GM19395 (cell line): ENCODE measurements around the gene TEX29.

Experiments used
- ATAC-seq: cut with Tn5 transposase; IDR thresholded peaks from one replicate; pipeline ENCODE4 v1.9.1; 2021; ENCODE audit warnings: mild to moderate bottlenecking, moderate library complexity; ENCODE audit not compliant: unreplicated experiment

TEX29 gene

DNA sequence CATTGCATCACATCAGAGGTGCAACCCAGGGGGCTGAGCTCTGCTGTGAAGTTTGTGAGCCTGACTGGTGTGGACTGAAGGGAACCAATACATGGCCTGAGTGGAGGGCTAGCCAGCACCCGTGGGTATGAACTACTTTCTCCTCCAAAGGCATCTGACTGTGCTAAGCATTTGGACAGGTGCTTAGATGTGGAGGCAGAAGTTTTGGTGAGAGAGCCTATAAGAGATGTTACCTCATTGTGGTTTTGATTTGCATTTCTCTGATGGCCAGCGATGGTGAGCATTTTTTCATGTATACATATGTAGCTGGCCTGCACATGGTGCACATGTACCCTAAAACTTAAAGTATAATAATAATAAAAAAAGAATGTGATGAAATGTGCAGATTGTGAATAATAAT, 46.9 kb downstream of the TEX29 start:
- ATAC-seq, result no peak

DNA sequence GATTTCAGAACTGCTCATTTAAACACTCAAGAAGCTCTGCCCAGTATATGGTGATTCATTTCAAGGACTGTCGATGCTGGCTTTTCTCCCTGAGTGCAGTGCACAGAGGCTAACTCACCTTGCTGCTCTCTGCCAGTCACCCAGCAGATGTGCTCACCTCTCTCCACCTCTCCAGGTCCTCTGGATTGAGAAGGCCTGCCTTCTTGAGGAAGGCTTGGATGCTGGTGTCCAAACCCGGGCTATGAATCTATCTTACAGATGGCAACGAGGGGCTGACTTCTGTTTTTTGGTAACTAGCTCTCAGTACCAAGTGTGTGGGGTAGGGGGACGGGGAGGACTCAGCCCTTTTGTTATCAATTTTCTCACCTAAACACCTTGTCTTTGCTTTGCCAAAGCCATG, 47.6 kb downstream of the TEX29 start:
- ATAC-seq, result no peak

GRCh38 chr13:111370147-111370546, 49.7 kb downstream of the TEX29 start:
- no peak for ATAC-seq

DNA sequence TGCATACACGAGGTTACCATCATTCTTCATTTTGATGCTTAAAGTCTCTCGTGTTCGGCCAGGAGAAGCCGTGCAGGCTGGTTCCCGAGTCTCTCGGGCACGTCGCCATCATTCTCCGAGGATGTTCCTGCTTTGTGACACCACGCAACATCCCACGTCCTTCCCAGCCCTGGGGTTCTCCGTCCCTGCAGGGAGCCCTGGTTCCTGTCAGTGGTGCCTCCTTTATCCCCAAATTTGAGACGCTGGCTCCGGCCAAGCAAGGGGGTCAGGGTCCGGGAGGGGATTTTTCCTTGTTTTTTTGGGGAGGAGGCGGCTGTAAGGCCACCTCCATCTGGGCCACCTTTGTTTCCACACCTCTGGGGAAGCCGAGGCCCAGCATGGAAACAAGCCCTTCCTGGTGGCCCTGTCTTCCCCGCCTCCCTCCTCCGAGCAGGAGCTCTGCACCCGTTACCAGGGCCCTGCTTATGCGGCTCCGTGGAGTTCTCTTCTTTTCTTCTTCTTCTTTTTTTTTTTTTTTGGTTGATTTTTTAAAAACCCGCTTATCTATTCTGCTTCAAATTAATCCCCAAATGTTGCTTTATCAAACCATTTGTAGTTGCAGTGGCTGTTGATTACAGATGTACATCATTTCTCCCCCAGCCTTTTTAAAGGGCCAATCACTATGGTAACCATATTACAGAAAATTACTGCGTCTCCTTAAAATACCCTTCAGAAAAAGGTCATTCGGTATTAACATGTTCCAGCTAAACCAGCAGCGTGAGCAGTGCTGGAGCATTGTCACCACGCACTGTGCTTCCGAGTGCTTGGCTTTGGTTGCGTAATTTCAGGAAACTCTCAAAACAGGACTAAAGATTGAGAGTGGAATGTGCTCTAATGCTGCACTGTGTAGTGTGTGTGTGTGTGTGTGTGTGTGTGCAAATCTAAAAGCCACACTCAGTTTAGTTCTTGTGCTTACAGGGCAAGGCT, 50.4 kb downstream of the TEX29 start:
- no peak for ATAC-seq

DNA sequence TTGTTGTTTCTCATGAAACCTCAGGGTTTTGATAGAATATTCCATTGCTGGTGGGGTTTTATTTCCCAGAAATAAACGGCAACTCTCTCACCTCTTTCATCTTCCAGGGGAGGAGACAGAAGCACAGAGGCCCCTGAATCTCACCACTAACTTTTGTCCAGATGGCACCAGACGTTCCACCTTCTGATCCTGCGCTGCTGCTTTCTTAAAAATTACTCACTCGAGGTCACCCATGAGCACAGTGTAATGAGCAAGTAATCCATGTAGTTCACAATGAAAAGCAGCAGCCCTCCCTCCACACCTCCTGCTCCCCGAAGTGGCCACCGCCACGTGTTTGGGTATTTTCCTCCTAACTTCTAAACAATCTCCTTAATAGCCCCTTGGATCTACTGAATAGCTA, 51.3 kb downstream of the TEX29 start:
- no peak for ATAC-seq

GRCh38 chr13:111372651-111373425, 52.4 kb downstream of the TEX29 start:
- no peak for ATAC-seq

GRCh38 chr13:111373486-111373885, 53.0 kb downstream of the TEX29 start:
- ATAC-seq, result no peak

- no peak for ATAC-seq
These were observed 60.0 kb downstream of the TEX29 start for GRCh38 chr13:111380431-111380830.

GRCh38 chr13:111382411-111382810, 62.0 kb downstream of the TEX29 start:
- ATAC-seq, result no peak

GRCh38 chr13:111382877-111383276, 62.4 kb downstream of the TEX29 start:
- no peak for ATAC-seq

DNA sequence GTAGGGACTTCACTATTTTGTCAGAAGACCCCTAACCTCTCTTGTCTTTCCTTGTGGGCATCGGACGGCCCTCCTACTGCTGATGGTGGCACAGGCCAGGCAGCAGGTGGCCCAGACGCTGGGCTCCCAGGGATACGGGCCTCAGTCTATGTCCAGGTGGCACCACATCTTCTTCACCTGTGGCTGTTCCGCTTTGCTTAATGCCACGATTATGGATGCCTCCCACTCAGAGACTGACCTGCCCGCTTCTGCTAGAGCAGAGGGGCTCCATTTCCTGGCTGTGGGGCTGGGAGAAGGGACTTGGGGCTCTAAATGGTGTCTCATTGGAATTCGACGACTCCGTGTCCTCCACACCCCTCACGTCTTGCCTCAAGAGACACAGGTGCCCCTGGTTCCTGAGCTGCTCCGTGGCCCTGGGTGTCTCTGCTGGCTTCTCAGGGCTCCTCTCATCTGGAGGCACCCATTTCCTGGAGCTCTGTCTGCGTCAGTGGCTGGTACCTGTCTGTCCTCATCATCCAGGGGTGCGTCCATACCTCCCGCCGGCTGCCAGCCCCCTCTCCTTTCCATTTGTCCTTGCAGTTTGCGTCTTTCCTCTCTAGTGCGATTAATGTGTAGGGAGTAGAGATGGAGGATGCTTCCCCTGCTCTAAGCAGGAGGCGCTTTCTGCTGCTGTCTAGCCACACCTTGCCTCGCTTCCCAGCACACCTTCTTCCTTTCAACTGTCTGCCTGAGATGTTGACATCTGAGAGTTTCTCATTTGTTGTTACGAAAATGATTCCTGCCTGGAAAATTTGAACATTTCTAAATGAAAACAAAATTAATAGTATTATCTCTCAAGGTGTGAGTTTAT, 63.4 kb downstream of the TEX29 start:
- no peak for ATAC-seq

GRCh38 chr13:111384441-111385182, 64.2 kb downstream of the TEX29 start:
- no peak for ATAC-seq

DNA sequence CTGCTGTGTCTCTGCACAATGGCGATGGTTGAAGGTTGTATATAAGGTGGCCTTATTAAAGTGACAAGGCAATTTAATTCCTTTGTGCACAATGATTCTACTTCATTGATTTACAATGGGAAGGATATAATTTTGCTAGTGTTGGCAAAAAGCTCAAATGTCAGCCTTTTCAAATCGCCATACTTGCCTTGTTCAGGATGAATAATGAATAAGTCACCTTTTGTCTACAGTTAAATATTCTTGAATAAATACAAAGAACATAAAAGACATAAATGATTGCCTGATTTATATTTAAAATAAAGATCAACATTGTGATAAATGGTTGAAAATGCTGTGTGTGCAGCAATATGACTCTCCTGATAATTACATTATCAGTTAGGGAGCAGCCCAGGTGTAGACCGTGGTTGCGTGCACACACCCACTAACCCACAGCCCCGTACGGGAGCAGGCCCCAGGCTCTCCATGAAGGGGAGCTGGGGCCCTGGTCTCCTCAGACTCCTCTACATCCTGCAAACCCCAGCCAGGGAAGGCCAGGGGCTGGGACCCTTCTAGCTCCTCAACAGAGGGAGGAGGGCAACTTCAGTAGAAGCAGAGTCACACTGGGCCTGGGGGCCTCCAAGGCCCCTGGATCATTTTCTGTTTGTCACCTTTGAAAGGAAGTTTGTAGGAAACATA, 64.9 kb downstream of the TEX29 start:
- no peak for ATAC-seq

DNA sequence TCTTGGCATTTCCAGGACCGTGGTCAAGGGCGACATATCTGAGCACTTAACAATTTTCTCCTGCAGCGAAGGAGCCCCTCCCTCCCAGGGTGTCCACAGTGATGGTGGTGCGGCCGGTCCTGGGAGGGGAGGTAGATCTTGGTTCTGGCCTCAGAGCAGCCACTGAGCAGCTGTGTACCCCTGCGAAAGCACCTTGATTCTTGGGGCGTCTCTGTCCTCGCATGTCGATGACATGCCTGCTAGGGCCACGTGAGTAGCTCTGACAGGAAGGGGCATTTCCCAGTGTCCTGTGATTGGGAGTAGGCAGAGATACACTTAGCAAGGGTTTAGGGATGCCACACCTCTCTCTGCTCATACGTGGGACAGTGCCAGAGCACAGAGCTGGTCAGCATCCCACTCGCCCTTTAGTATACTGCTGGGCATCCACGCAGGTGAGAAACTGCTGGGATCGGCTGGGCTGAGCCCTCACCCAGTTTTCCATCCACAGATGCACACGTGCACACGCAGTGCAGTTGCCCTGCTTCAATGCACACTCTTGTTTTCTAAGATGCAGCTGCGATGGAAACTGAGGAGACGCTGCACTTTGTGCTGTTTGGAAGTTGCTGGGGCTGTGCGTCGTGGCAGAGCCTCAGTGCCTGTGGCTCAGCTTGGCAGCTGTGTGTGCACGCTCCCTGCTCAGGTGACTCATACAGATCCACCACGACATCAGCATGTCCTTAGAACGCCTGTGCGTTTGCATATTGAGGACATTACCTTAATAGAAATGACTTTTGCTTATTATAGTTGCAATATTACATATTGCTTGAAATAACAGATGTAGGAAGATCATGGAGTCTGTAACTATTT, 66.8 kb downstream of the TEX29 start:
- no peak for ATAC-seq

- ATAC-seq, result no peak
These were observed 67.6 kb downstream of the TEX29 start for GRCh38 chr13:111387945-111388600.

DNA sequence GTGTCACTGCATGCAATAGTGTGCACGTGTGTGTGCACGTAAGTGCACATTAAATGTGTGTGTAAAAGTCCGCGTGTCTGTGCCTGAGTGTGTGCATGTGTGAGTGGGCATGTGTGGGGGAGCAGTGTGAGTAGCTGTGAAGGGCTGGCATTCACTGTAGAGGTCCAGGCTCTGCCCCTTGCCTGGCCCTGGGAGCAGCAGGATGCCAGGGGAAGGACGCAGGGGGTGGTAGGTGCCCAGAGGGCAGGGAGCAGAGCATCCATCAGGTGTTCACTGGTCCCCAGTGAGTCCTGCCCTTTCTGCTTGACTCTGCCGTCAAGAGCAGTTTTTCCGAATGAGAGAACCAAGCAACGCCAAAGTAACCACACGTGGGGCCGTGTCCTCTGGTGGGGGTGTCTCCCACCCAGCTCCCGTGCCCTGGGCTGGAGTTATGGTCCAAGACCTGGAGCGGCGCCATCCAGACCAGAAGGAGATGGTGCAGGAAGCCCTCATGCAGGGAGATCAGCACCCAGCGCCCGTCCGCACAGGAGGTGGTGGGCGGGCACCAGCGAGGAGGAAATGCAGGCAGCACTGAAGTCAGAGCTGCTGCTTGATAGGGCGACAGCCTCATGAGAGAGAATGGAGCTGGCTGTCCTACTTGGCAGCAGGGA, 68.5 kb downstream of the TEX29 start:
- ATAC-seq, result no peak

DNA sequence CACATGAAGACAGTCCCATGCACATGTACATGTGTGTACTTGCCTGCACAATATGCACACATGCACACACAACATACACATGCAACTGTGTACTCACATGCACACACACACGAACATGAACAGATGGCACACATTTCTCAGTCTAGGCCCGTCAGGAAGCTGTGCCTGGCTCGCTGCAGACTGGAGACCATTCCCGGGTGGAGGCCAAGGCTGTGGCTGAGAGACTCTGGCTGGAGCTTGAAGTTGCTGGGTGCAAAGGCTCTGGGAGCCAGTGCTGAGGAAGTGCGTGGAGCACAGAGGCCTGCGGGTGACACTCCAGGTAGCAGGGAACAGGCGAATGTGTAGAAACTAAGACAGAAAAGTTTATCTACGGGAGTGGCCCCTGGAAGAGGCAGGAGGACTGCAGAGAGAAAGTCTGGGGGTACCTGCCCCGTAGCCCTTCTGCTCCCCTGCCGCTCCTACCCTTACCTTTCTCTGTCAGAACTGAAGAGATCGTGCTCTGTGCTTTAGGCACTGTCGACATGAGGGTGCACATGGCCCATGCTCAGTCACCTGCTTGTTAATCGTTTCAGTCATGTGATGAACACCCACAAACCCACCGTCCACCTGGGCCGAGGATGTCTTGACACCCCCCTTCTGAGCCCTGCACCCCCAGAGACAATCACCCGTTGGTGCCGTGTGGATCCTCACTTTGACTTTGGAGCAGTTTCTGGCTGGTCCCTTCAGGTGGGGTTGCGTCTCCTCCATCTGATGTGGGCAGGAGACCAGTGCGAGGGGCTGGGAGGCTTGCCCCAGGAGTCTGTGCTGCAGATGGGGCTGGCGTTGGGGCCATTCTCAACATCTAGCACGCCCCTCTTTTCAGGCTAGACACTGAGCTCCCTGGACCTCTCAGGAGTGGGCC, 69.4 kb downstream of the TEX29 start:
- no peak for ATAC-seq
